ENCODE results near the gene FRMD5. TPM values are rescaled to one million over a fixed set of nuclear protein-coding genes. Genes with fewer than 3 reads are reported as not detected.

FRMD5 gene
- total RNA-seq, 2 donors from 2014 or later: 3.6 to 7.0 TPM

- H3K9me3 ChIP-seq (ENCODE audit: control insufficient read depth, low read length): no peaks in the 10 kb centered on the region
- Mint-ChIP-seq H3K9me3 (no peaks in the 10 kb centered on the region), H3K36me3 (ENCODE audit: low read depth) (no peaks in the 10 kb centered on the region), H3K4me1 (peaks cover 35% of the 10 kb centered on the region), H3K4me3 (no peak overlapping the region), H3K27ac (no peak overlapping the region), H3K27me3 (ENCODE audit: insufficient read depth) (no peaks in the 10 kb centered on the region)
- no peak overlapping the region for H3K4me3 ChIP-seq (ENCODE audit: low read length)
- TF ChIP-seq CTCF (conservative IDR thresholded peaks at IDR 0.05): no peak
- WGBS, 2 experiments (ENCODE audit: insufficient coverage in 1 of 2, insufficient read length in 1 of 2): 82 to 89% methylated on average over 10 of the region's 10 CpGs
- no peaks in the 10 kb centered on the region for H3K36me3 ChIP-seq (ENCODE audit: control insufficient read depth, insufficient read depth, low read length)
- DNase-seq: no peak
- H3K27me3 ChIP-seq (ENCODE audit: control insufficient read depth, insufficient read depth, low read length, poor library complexity, severe bottlenecking): no peaks in the 10 kb centered on the region
- H3K4me1 ChIP-seq (ENCODE audit: control insufficient read depth, insufficient read depth, low read length): peaks cover 17% of the 10 kb centered on the region
- H3K27ac ChIP-seq (ENCODE audit: low read depth, low read length): no peak overlapping the region
- H3K9ac ChIP-seq (ENCODE audit: extremely low read depth, low read length, poor library complexity, severe bottlenecking): no peak overlapping the region
Observed at GRCh38 chr15:43901495-43901894, 293.6 kb downstream of the FRMD5 start.

- Histone ChIP-seq H3K9ac (ENCODE audit: extremely low read depth, low read length, poor library complexity, severe bottlenecking) (no peak overlapping the region), H3K9me3 (ENCODE audit: control insufficient read depth, low read length) (no peaks in the 10 kb centered on the region), H3K27me3 (ENCODE audit: control insufficient read depth, insufficient read depth, low read length, poor library complexity, severe bottlenecking) (no peaks in the 10 kb centered on the region), H3K4me3 (ENCODE audit: low read length) (no peak overlapping the region), H3K36me3 (ENCODE audit: control insufficient read depth, insufficient read depth, low read length) (no peaks in the 10 kb centered on the region), H3K4me1 (ENCODE audit: control insufficient read depth, insufficient read depth, low read length) (peaks cover 16% of the 10 kb centered on the region), H3K27ac (ENCODE audit: low read depth, low read length) (no peak overlapping the region)
- TF ChIP-seq CTCF (conservative IDR thresholded peaks at IDR 0.05): no peak
- Mint-ChIP-seq H3K4me3 (no peak overlapping the region), H3K27ac (no peak overlapping the region), H3K36me3 (ENCODE audit: low read depth) (no peaks in the 10 kb centered on the region), H3K27me3 (ENCODE audit: insufficient read depth) (no peaks in the 10 kb centered on the region), H3K4me1 (peaks cover 33% of the 10 kb centered on the region), H3K9me3 (no peaks in the 10 kb centered on the region)
- WGBS, 2 experiments (ENCODE audit: insufficient coverage in 1 of 2, insufficient read length in 1 of 2): 87 to 88% methylated on average over 1 of the region's 1 CpG
- no peak for DNase-seq
Observed at GRCh38 chr15:43900996-43901395, 294.1 kb downstream of the FRMD5 start.

GRCh38 chr15:43899928-43900327 lies 295.1 kb downstream of the FRMD5 start:
- Histone ChIP-seq H3K36me3 (ENCODE audit: control insufficient read depth, insufficient read depth, low read length) (no peaks in the 10 kb centered on the region), H3K9me3 (ENCODE audit: control insufficient read depth, low read length) (no peaks in the 10 kb centered on the region), H3K4me3 (ENCODE audit: low read length) (no peak overlapping the region), H3K9ac (ENCODE audit: extremely low read depth, low read length, poor library complexity, severe bottlenecking) (no peak overlapping the region), H3K4me1 (ENCODE audit: control insufficient read depth, insufficient read depth, low read length) (peaks cover 12% of the 10 kb centered on the region), H3K27ac (ENCODE audit: low read depth, low read length) (no peak overlapping the region), H3K27me3 (ENCODE audit: control insufficient read depth, insufficient read depth, low read length, poor library complexity, severe bottlenecking) (no peaks in the 10 kb centered on the region)
- no peak for DNase-seq
- Mint-ChIP-seq H3K4me3 (no peak overlapping the region), H3K36me3 (ENCODE audit: low read depth) (no peaks in the 10 kb centered on the region), H3K27me3 (ENCODE audit: insufficient read depth) (no peaks in the 10 kb centered on the region), H3K9me3 (no peaks in the 10 kb centered on the region), H3K27ac (peak overlapping the region; percentile 64), H3K4me1 (peaks cover 29% of the 10 kb centered on the region)
- no peak for TF ChIP-seq CTCF (conservative IDR thresholded peaks at IDR 0.05)
- WGBS, 2 experiments (ENCODE audit: insufficient coverage in 1 of 2, insufficient read length in 1 of 2): 93 to 100% methylated on average over 3 to 5 of the region's 5 CpGs

Data from endodermal cell (in vitro differentiated cells).